H9 (cell line): ENCODE measurements around the gene CSTF1. TPM values are rescaled to one million over a fixed set of nuclear protein-coding genes. Genes with fewer than 3 reads are reported as not detected.

ENCODE experiments used
- DNase-seq: peaks from one replicate; pipeline ENCODE4 v3.0.0-alpha.2; 2017
- H2AFZ ChIP-seq: one replicate; pipeline ENCODE4 v1.6.1; 2013; ENCODE audit warnings: mild to moderate bottlenecking, low read length, control low read depth, moderate library complexity
- H2AK5ac ChIP-seq: 2 replicates; pipeline ENCODE4 v1.6.1; 2013; ENCODE audit warnings: low read length, control low read depth, mixed read lengths; ENCODE audit not compliant: insufficient read length
- H2BK120ac ChIP-seq: one replicate; pipeline ENCODE4 v1.6.1; 2013; ENCODE audit warnings: low read depth, mild to moderate bottlenecking, low read length, control low read depth, inconsistent platforms; ENCODE audit not compliant: poor library complexity, severe bottlenecking
- H2BK12ac ChIP-seq: 2 replicates; pipeline ENCODE4 v1.6.1; 2013; ENCODE audit warnings: low read length, control low read depth, mixed read lengths, low read depth; ENCODE audit not compliant: insufficient read length
- H2BK15ac ChIP-seq: 2 replicates; pipeline ENCODE4 v1.6.1; 2013; ENCODE audit warnings: low read depth, low read length, control low read depth
- H2BK20ac ChIP-seq: one replicate; pipeline ENCODE4 v1.6.1; 2013; ENCODE audit warnings: low read depth, mild to moderate bottlenecking, low read length, control low read depth, inconsistent platforms; ENCODE audit not compliant: poor library complexity, severe bottlenecking
- H2BK5ac ChIP-seq: 2 replicates; pipeline ENCODE4 v1.6.1; 2013; ENCODE audit warnings: low read length, control low read depth, mixed read lengths; ENCODE audit not compliant: insufficient read length
- H3K14ac ChIP-seq: 2 replicates; pipeline ENCODE4 v1.6.1; 2013; ENCODE audit warnings: low read length, control low read depth; ENCODE audit not compliant: insufficient read depth
- H3K18ac ChIP-seq: 2 replicates; pipeline ENCODE4 v1.6.1; 2013; ENCODE audit warnings: low read depth, mild to moderate bottlenecking, mixed read lengths, low read length, control low read depth; ENCODE audit not compliant: insufficient read length
- H3K23ac ChIP-seq: 2 replicates; pipeline ENCODE4 v1.6.1; 2013; ENCODE audit warnings: low read length, control low read depth, mixed read lengths, low read depth; ENCODE audit not compliant: insufficient read length
- H3K23me2 ChIP-seq: 2 replicates; pipeline ENCODE4 v1.6.1; 2013; ENCODE audit warnings: low read depth, mild to moderate bottlenecking, mixed read lengths, low read length, control low read depth; ENCODE audit not compliant: insufficient read length, poor library complexity, severe bottlenecking
- H3K27ac ChIP-seq: 2 replicates; pipeline ENCODE4 v1.5.1; 2013; ENCODE audit warnings: low read length, control low read depth, mixed read lengths, low read depth; ENCODE audit not compliant: insufficient read length
- H3K27me3 ChIP-seq: 2 replicates; pipeline ENCODE4 v1.6.1; 2013; ENCODE audit warnings: low read length, control low read depth, inconsistent platforms; ENCODE audit not compliant: insufficient read depth
- H3K4ac ChIP-seq: 2 replicates; pipeline ENCODE4 v1.6.1; 2013; ENCODE audit warnings: low read depth, mild to moderate bottlenecking, control low read depth, inconsistent platforms, low read length, moderate library complexity
- H3K4me1 ChIP-seq: 2 replicates; pipeline ENCODE4 v1.6.1; 2013; ENCODE audit warnings: low read length, control low read depth, inconsistent platforms; ENCODE audit not compliant: insufficient read depth
- H3K4me2 ChIP-seq: 2 replicates; pipeline ENCODE4 v1.6.1; 2013; ENCODE audit warnings: low read length, control low read depth, mixed read lengths; ENCODE audit not compliant: insufficient read length, insufficient read depth
- H3K56ac ChIP-seq: 2 replicates; pipeline ENCODE4 v1.6.1; 2013; ENCODE audit warnings: low read depth, mild to moderate bottlenecking, mixed read lengths, low read length, control low read depth; ENCODE audit not compliant: insufficient read length
- H3K79me1 ChIP-seq: 2 replicates; pipeline ENCODE4 v1.6.1; 2013; ENCODE audit warnings: low read depth, mild to moderate bottlenecking, moderate library complexity, low read length, control low read depth, inconsistent platforms; ENCODE audit not compliant: insufficient read depth, poor library complexity, severe bottlenecking
- H3K79me2 ChIP-seq: 2 replicates; pipeline ENCODE4 v1.6.1; 2013; ENCODE audit warnings: low read length, control low read depth, inconsistent platforms; ENCODE audit not compliant: insufficient read depth
- H3K9ac ChIP-seq: 2 replicates; pipeline ENCODE4 v1.6.1; 2013; ENCODE audit warnings: low read length, control low read depth, mixed read lengths; ENCODE audit not compliant: insufficient read length; ENCODE audit errors: extremely low read depth
- H3K9me3 ChIP-seq: one replicate; pipeline ENCODE4 v1.6.1; 2013; ENCODE audit warnings: low read depth, low read length, inconsistent platforms; ENCODE audit not compliant: control insufficient read depth
- H3T11ph ChIP-seq: one replicate; pipeline ENCODE4 v1.6.1; 2013; ENCODE audit warnings: mild to moderate bottlenecking, low read length, control low read depth, inconsistent platforms
- H4K20me1 ChIP-seq: one replicate; pipeline ENCODE4 v1.6.1; 2013; ENCODE audit not compliant: control insufficient read depth, insufficient read length, insufficient read depth
- H4K5ac ChIP-seq: 2 replicates; pipeline ENCODE4 v1.6.1; 2013; ENCODE audit warnings: low read depth, mild to moderate bottlenecking, mixed read lengths, low read length, control low read depth; ENCODE audit not compliant: insufficient read length
- H4K8ac ChIP-seq: replicated peaks from 2 replicates; pipeline ENCODE4 v1.6.1; 2013; ENCODE audit warnings: low read length, control low read depth, mixed read lengths, low read depth; ENCODE audit not compliant: insufficient read length
- H4K91ac ChIP-seq: 2 replicates; pipeline ENCODE4 v1.6.1; 2013; ENCODE audit warnings: low read depth, mild to moderate bottlenecking, moderate library complexity, mixed read lengths, low read length, control low read depth; ENCODE audit not compliant: insufficient read length
- H3K27ac Mint-ChIP-seq, 3 experiments: 2 replicates in 2 of 3; 3 replicates in 1 of 3; pipeline ENCODE4 v1.8.0; 2020 to 2021; ENCODE audit warnings: mixed read lengths in 3 of 3, mild to moderate bottlenecking in 1 of 3, moderate library complexity in 1 of 3
- H3K27me3 Mint-ChIP-seq: 2 replicates; pipeline ENCODE4 v1.8.0; 2021; ENCODE audit warnings: low read depth, mild to moderate bottlenecking, moderate library complexity, mixed read lengths
- H3K36me3 Mint-ChIP-seq, 3 experiments: 2 replicates in 2 of 3; 3 replicates in 1 of 3; pipeline ENCODE4 v1.8.0; 2020 to 2021; ENCODE audit warnings: low read depth in 3 of 3, mixed read lengths in 3 of 3; ENCODE audit not compliant: insufficient read depth in 1 of 3
- H3K4me1 Mint-ChIP-seq, 2 experiments: 2 replicates each; pipeline ENCODE4 v1.8.0; 2020; ENCODE audit warnings: mixed read lengths in 2 of 2
- H3K4me3 Mint-ChIP-seq, 2 experiments: 2 replicates in 1 of 2; 3 replicates in 1 of 2; pipeline ENCODE4 v1.8.0; 2020 to 2021; ENCODE audit warnings: mild to moderate bottlenecking in 2 of 2, mixed read lengths in 2 of 2, moderate library complexity in 1 of 2
- H3K9me3 Mint-ChIP-seq, 2 experiments: 2 replicates in 1 of 2; 3 replicates in 1 of 2; pipeline ENCODE4 v1.8.0; 2020; ENCODE audit warnings: mild to moderate bottlenecking in 2 of 2, mixed read lengths in 2 of 2, moderate library complexity in 1 of 2
- CTCF ChIP-seq: fragments of 200-600 bp; sonication (generic); conservative IDR thresholded peaks from 3 replicates; pipeline ENCODE4 v1.8.0; 2021; ENCODE audit warnings: antibody characterized with exemption, mild to moderate bottlenecking
- WGBS: extraction: QIAGEN DNeasy Blood & Tissue Kit; methylation state at CpG from one replicate; pipeline ENCODE4 v1.1.7; 2013; ENCODE audit warnings: missing lambda C conversion rate, low lambda C conversion rate, mixed read lengths; ENCODE audit not compliant: insufficient read length; ENCODE audit errors: extremely low coverage; 5-methylcytosine and 5-hydroxymethylcytosine counted together
- total RNA-seq: library from RNA; stranded (reverse); gene quantifications from 2 replicates; pipeline ENCODE4 v1.2.1, GENCODE V29; 2021

Gene CSTF1
- total RNA-seq, 1 experiment from 2014 or later: 72.9 TPM

- Histone ChIP-seq H4K5ac (no peak overlapping the region), H3K4me1 (peaks cover 4% of the 10 kb centered on the region), H3K79me2 (no peaks in the 10 kb centered on the region), H3K14ac (no peak overlapping the region), H3K79me1 (no peaks in the 10 kb centered on the region), H3T11ph (no peak overlapping the region), H3K27ac (no peak overlapping the region), H3K56ac (no peak overlapping the region), H2BK20ac (no peak overlapping the region), H3K4ac (no peak overlapping the region), H2BK12ac (no peak overlapping the region), H3K18ac (no peak overlapping the region), H3K9me3 (no peaks in the 10 kb centered on the region), H4K8ac (no peak overlapping the region), H2BK15ac (no peak overlapping the region), H3K23me2 (peaks cover 3% of the 10 kb centered on the region), H2AK5ac (no peak overlapping the region), H4K20me1 (no peaks in the 10 kb centered on the region), H3K23ac (no peak overlapping the region), H4K91ac (no peak overlapping the region), H3K27me3 (peaks cover 24% of the 10 kb centered on the region; the same call in 1 of the 2 replicates), H3K4me2 (peak overlapping the region; percentile 44), H3K9ac (no peak overlapping the region), H2BK120ac (no peak overlapping the region), H2BK5ac (no peak overlapping the region), H2AFZ (no peak overlapping the region)
- H3K9me3 Mint-ChIP-seq: peaks cover 23 to 24% of the 10 kb centered on the region in 2 experiments
- peaks cover 23% of the 10 kb centered on the region in 2 experiments for H3K4me1 Mint-ChIP-seq
- peak; percentile 95 for TF ChIP-seq CTCF
- H3K4me3 Mint-ChIP-seq: peak overlapping the region; percentile 52 to 73
- H3K27ac Mint-ChIP-seq: no peak overlapping the region; a peak in 1 of 7 replicates
- no CpG with 5 or more reads among the region's 41 CpGs for WGBS
- H3K27me3 Mint-ChIP-seq: peaks cover 82% of the 10 kb centered on the region
- no peaks in the 10 kb centered on the region; a peak in 2 of 7 replicates for H3K36me3 Mint-ChIP-seq
- DNase-seq: peak; percentile 86
Measured at GRCh38 chr20:56343861-56344381, 48.5 kb upstream of the CSTF1 start.
